Stimulated activated CD8-positive, alpha-beta memory T cell treated with anti-CD3 and anti-CD28 coated beads, Interleukin-12 subunit alpha, Interleukin-12 subunit beta, amount 100 ng/mL, for 4 hours (primary cell): ENCODE data around the gene TNFAIP1.
"Not testable (repeated sequence)": the region's sequence is repeated elsewhere in the genome, so short reads cannot be mapped to it uniquely, and the experiment has no call there.

Experiments
- DNase-seq: peaks from one replicate; pipeline ENCODE4 v3.0.0-alpha.2; 2020; ENCODE audit warnings: low read depth

TNFAIP1 gene

DNA sequence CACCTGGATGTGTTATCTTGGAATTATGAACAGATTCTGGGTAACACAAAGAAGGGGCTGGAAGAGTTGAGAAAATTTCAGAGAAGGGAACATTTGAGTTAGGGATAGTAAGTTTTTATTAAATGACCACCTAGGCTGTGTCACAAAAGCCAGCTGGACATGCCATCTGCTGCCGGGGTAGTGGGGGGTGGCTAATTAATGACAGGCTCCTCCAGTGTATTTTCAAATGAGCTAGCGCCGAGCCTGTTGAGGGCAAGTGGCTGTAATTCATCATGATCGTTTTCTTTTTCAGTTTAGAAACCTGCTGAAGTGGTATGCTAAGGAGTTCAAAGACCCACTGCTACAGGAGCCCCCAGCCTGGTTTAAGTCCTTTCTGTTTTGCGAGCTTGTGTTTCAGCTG, 10.3 kb upstream of the TNFAIP1 start:
- no peak for DNase-seq

DNA sequence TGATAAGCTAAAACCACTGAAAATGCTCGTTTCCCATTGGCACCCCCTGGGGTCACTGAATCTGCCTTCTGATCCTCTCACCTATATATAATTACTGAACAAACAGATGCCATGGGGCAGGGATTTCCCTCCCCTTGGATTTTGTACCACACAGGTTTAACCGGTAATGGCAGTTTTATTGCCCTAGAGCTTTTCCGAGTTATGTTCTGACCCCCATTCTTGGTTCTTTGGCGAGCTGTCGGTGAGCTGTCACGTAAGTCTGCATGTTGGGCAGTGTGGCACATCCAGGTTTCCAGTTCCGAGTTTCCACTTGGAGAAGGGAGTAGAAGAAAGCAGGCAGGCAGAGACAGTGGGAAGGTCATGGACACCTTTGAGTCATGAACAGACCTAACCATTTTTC, 9.4 kb upstream of the TNFAIP1 start:
- no peak for DNase-seq

GRCh38 chr17:28327031-28327607, 8.4 kb upstream of the TNFAIP1 start:
- DNase-seq: no peak

DNA sequence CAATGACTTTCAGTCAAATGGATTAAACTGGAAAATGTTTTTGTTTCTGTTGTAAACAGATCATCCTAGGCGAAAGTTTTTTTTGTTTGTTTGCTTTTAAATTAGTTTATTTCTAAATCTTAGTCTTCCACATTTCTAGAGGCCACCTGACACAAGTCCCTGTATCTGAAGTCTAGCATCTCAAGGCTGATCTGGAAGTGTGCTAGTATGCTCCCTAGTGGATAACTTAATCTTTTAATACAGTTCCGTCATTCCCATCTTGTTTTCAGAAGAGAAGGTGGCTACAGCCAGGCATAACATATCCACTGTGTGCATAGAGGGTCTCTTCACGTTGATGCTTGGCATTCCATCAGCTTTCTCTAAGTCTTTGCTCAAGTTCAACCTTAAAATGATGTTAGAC, 7.9 kb upstream of the TNFAIP1 start:
- DNase-seq: no peak

GRCh38 chr17:28328325-28328724, 7.2 kb upstream of the TNFAIP1 start:
- no peak for DNase-seq

DNA sequence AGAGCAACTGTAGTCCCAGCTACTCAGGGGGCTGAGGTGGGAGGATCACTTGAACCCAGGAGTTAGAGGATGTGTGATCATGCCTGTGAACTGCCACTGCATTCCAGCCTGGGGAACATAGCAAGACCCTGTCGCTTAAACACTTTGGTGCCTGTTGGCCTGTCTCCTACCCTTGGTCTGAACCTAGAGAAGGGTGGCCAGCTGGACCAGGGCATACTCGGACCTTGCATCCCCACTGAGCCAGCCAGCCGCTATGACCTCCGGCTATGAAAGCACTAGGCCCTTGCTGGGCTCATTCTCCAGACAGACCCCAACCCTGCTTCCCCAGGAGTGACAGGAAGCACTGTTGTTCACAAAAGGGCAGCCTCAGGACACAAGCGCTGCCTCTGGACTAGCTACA, 4.9 kb upstream of the TNFAIP1 start:
- DNase-seq: no peak

DNA sequence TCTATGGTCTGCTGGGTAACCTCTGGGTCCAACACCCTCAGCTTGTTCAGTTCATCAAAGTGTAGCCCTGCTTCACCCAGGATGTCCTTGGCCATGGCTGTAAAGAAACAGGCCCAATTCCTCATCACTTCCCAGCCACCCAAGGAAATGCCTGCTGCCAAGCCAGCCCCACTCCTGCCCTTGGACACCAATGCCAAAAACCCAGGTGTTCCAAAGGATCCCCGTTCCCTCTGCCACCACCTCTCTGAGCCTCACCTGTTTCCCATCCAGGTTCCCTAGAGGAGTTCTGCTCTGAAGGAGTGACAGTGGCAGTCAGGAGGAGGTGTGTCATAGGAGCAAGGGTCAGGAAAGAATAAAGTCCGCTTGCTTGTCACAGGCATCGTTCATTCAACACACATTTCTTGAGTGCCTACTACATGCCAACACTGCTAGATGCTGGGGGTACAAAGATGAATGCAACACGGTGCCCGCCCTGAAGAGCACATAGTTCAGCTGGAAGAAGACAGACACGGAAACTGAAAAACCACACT, 3.6 kb upstream of the TNFAIP1 start:
- DNase-seq: no peak

GRCh38 chr17:28333083-28333746, 2.3 kb upstream of the TNFAIP1 start:
- no peak for DNase-seq

DNA sequence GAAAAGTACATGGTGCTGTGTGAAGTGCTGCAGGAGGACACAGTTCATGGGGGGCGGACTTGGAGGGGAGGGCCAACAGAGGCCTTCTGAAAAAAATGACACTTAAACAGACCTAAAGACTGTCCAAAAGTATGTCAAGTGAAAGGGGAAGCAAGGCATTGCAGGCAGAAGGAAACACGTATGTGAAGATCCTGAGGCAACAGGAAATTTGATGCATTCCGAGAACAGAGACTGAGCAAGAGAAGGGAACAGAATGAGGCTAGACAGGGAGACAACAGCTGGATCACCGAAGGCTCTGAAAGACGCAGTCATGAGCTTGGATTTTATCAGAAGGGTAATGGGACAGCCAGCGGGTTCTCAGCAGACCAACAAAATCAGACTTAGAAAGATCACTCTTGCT, 1.4 kb upstream of the TNFAIP1 start:
- no peak for DNase-seq

DNA sequence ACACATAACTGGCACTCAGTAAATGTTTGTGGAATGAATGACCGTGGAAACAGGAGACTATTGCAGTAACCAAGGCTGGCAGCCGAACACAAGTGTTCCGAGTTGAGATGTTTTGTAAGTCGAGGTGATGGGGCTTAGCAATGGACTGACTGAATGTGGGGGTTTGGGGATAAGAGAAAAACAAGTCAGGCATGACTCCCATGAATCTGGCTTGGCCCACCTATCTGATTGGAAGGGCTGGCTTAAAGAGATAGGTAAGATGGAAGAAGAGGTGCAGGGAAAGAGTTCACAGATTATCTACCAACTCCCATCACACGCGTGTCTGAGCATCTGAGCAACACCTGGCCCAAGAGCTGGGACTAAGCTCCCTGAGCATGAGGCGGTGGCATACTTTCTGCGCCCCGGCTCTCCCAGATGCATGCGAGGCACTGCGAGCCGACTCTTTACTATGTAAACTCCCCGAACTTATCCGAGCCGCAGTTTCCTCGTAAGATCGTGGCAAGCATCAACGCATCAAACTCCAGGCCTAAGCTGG, 828 bp upstream of the TNFAIP1 start:
- DNase-seq: no peak

- DNase-seq: no peak
Measured at GRCh38 chr17:28335959-28336871, 654 bp downstream of the TNFAIP1 start.

GRCh38 chr17:28338056-28338768, 2.7 kb downstream of the TNFAIP1 start:
- no peak for DNase-seq

DNA sequence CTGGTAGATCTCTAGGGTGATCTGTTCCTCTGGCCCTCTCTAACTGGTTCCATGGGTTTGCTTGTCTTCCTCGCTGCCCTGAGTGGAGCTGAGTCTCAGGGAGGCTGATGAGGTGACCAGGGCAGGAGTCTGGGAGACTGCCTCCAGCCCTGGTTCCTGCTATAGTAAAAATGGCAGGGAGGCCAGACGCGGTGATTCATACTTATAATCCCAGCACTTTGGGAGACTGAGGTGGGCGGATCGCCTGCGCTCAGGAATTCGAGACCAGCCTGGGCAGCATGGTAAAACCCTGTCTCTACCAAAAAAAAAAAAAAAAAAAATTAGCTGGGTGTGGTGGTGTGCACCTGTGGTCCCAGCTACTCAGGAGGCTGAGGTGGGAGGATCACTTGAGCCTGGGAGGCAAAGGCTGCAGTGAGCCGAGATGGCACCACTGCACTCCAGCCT, 3.2 kb downstream of the TNFAIP1 start:
- DNase-seq: not testable (repeated sequence)

- no peak for DNase-seq
Measured at GRCh38 chr17:28339431-28339830, 3.9 kb downstream of the TNFAIP1 start.

- DNase-seq: no peak
Measured at GRCh38 chr17:28340374-28340773, 4.8 kb downstream of the TNFAIP1 start.

DNA sequence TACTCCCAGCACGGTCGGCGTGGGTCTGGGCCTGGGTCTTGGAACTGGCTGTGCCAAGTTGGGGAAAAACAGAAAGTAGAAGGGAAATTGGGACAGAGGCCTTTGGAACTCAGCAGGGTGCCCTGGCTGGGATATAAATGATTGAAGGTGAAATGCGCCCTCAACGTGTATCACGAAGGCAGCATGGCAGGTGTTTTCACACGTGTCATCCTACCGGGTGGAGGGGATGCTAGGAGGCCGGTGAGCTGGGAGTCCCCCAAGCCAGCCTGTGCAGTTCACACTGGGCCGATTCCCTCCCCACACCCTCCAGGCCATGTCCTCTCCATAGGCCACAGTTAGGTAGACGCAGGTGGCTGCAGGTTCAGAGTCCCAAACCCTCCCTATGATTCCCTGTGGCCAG, 6.0 kb downstream of the TNFAIP1 start:
- DNase-seq: no peak

GRCh38 chr17:28342313-28342712, 6.8 kb downstream of the TNFAIP1 start:
- DNase-seq: no peak

DNA sequence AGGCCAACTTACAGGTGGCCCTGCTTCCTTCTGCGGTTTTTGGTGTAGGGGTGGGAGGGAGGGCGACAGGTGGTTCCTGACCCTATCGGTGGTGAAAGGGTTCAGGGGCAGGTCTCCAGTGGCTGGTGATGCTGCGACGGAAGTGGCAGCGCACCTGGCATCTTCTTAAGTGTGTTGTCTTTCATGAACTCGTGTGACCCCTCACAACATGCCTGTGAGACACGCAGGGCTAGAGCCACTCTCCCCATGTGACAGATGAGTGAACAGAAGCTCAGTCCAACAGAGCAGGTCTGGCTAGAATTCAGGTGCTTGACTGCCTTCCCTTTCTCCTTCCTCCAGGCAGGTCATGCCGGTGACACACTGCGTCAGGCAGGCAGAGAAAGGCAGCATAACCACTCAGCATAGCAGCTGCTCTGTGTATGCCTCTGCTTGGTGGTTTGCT, 8.0 kb downstream of the TNFAIP1 start:
- DNase-seq: no peak

DNA sequence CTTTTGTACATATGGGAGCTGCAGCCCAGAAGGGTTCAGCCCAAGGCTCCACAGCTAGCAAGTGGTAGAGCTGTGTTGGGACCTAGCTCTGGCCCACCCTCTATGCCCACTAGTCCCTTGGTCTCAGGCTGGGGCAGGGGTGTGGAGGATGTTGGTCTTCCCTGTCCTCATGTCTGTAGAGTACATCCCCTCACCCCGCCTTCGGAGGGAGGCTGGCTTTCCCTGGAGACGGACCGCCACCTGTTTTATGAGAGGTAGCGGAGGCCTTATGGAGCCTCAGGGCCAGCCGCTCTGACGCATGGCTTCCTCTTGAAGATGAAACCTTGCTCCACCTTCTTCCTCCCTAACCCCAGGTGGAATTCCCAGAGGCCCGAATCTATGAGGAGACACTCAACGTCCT, 8.4 kb downstream of the TNFAIP1 start:
- DNase-seq: no peak

DNA sequence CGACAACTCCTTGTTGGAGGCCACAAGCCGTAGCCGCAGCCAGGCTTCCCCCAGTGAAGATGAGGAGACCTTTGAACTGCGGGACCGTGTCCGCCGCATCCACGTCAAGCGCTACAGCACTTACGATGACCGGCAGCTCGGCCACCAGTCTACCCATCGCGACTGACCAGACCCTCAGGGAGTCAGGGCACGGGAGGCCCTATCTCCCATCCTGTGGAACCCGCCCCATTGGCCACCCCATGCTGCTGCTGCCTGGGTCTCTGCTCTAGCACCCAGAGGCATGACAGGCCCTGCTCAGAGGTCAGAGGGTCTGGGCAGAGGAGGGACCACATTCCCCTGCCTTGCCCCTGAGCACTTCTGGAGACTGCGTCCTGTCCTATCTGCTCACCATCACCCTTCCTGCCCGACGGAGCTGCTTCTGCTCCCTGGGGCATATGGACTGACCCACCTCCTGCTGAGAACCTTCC, 8.9 kb downstream of the TNFAIP1 start:
- DNase-seq: no peak

DNA sequence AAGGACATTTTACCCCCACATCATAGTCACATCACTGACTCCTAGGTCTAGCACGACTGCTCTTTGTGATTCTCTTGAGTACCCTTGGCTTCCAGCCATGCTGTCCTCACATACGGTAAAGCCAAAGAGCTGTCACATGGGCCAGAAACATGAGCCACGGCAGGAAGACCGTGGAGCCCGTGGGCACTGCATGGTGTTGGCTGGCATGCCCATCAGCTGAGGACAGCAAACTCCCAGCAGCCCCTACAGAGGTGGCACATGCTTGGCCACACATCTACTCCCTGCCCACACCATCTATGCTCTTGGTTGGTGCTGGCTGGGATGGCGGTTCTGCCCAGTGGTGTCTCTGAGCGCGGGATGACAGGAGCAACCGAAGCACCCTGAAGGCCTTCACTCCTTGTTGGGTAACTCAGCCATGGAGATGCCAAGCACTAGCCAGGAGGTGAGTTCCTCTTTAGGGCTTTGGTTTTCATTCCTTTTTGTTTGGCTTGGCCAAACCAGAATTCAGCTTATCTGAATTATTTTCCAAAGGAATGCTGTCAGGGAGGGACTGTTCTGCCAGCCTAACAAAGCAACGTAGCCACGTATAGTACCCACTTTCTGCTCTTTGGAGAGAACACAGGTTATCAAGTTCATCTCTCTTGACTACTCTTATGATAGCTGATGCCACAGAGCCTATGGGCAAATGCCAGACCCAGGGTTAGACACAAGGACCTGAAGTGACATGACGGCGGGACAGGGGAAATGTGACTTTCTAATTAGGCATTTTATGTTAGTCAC, 10.0 kb downstream of the TNFAIP1 start:
- no peak for DNase-seq
